H1 (cell line): ENCODE results near the gene FARS2. TPM values are rescaled to one million over a fixed set of nuclear protein-coding genes. Genes with fewer than 3 reads are reported as not detected.

ENCODE experiments used
- CTCF ChIA-PET: fragments of 300-600 bp; sonication (Branson Sonifier 250); formaldehyde crosslinking; loops from one replicate; lab custom pipeline; 2021; ENCODE audit not compliant: partially characterized antibody; lab: Charles Lee
- POLR2A ChIA-PET: fragments of 300-600 bp; sonication (Branson Sonifier 250); formaldehyde crosslinking; loops from one replicate; lab custom pipeline; 2021; ENCODE audit warnings: inconsistent platforms; ENCODE audit not compliant: partially characterized antibody; lab: Charles Lee
- DNase-seq, 2 experiments: peaks; one replicate each; pipeline versions ENCODE4 v3.0.0 to v3.0.0-alpha.2; 2010 to 2022; ENCODE audit warnings: low spot score in 2 of 2, low read depth in 1 of 2, mixed read lengths in 1 of 2
- FAIRE-seq: peaks from 2 replicates; lab custom pipeline; 2011; peaks lifted over from hg19 to GRCh38; lab: Jason Lieb, UNC
- H2AFZ ChIP-seq: 2 replicates; pipeline ENCODE4 v1.8.1; 2012; ENCODE audit warnings: low read length, inconsistent platforms
- H2AK5ac ChIP-seq: 2 replicates; pipeline ENCODE4 v1.6.1; 2013; ENCODE audit warnings: low read depth, low read length
- H2BK120ac ChIP-seq: replicated peaks from 2 replicates; pipeline ENCODE3; 2013; ENCODE audit warnings: low read depth, low read length, inconsistent platforms
- H2BK12ac ChIP-seq: 2 replicates; pipeline ENCODE4 v1.6.1; 2013; ENCODE audit warnings: low read depth, low read length
- H2BK15ac ChIP-seq: 2 replicates; pipeline ENCODE4 v1.6.1; 2013; ENCODE audit warnings: low read length
- H2BK20ac ChIP-seq: 2 replicates; pipeline ENCODE4 v1.6.1; 2013; ENCODE audit warnings: low read length
- H2BK5ac ChIP-seq: 2 replicates; pipeline ENCODE4 v1.6.1; 2013; ENCODE audit warnings: low read depth, low read length
- H3K14ac ChIP-seq: 2 replicates; pipeline ENCODE4 v1.6.1; 2013; ENCODE audit warnings: inconsistent platforms; ENCODE audit not compliant: insufficient read length
- H3K18ac ChIP-seq: 2 replicates; pipeline ENCODE4 v1.6.1; 2013; ENCODE audit warnings: low read length; ENCODE audit errors: extremely low read depth
- H3K23ac ChIP-seq: 2 replicates; pipeline ENCODE4 v1.6.1; 2013; ENCODE audit warnings: inconsistent platforms; ENCODE audit not compliant: insufficient read length
- H3K23me2 ChIP-seq: 2 replicates; pipeline ENCODE4 v1.6.1; 2013; ENCODE audit warnings: low read depth, low read length
- H3K27ac ChIP-seq: 2 replicates; pipeline ENCODE4 v1.6.1; 2011; ENCODE audit warnings: low read depth, low read length, inconsistent platforms
- H3K27me3 ChIP-seq, 4 experiments: replicated peaks in 1 of 4; 1 replicate in 1 of 4; 2 replicates in 3 of 4; pipeline versions ENCODE4 v1.6.1 to v1.8.1; 2011 to 2013; ENCODE audit warnings: low read length in 3 of 4, mild to moderate bottlenecking in 3 of 4, inconsistent platforms in 2 of 4, mixed read lengths in 2 of 4, moderate library complexity in 1 of 4; ENCODE audit not compliant: control insufficient read depth in 3 of 4, insufficient read depth in 3 of 4; ENCODE audit errors: extremely low read depth in 1 of 4
- H3K36me3 ChIP-seq, 4 experiments: 2 replicates each; pipeline versions ENCODE4 v1.6.1 to v1.8.1; 2011 to 2013; ENCODE audit warnings: mild to moderate bottlenecking in 4 of 4, low read length in 3 of 4, moderate library complexity in 2 of 4, control low read depth in 1 of 4, inconsistent platforms in 1 of 4; ENCODE audit not compliant: insufficient read depth in 4 of 4, control insufficient read depth in 2 of 4
- H3K4ac ChIP-seq: replicated peaks from 2 replicates; pipeline ENCODE3; 2013; ENCODE audit warnings: low read length, low read depth, mixed read lengths, inconsistent platforms; ENCODE audit not compliant: insufficient read length
- H3K4me1 ChIP-seq, 4 experiments: replicated peaks in 1 of 4; 1 replicate in 1 of 4; 2 replicates in 3 of 4; pipeline versions ENCODE4 v1.6.1 to v1.8.1; 2011 to 2013; ENCODE audit warnings: low read length in 3 of 4, inconsistent platforms in 2 of 4, mixed read lengths in 1 of 4; ENCODE audit not compliant: insufficient read depth in 4 of 4, control insufficient read depth in 3 of 4
- H3K4me2 ChIP-seq, 2 experiments: 2 replicates each; pipeline versions ENCODE4 v1.6.1 to v1.8.1; 2011 to 2013; ENCODE audit warnings: low read depth in 2 of 2, low read length in 2 of 2, control low read depth in 1 of 2, inconsistent platforms in 1 of 2, mild to moderate bottlenecking in 1 of 2; ENCODE audit not compliant: insufficient read depth in 1 of 2
- H3K4me3 ChIP-seq, 4 experiments: fragments of 200-600, 300-600 bp in 1 of 4; sonication (generic), shearing (Covaris generic), sonication (Bioruptor Twin) in 1 of 4; 2 replicates each; pipeline versions ENCODE4 v1.5.1 to v1.8.1; 2011 to 2016; ENCODE audit warnings: low read length in 4 of 4, low read depth in 3 of 4, control low read depth in 2 of 4, inconsistent platforms in 2 of 4, mild to moderate bottlenecking in 2 of 4, mixed read lengths in 1 of 4, moderate library complexity in 1 of 4; ENCODE audit not compliant: insufficient read depth in 2 of 4; ENCODE audit errors: extremely low read depth in 1 of 4
- H3K56ac ChIP-seq: replicated peaks from 2 replicates; pipeline ENCODE3; 2013; ENCODE audit warnings: low read depth, mild to moderate bottlenecking, mixed read lengths, low read length, inconsistent platforms; ENCODE audit not compliant: insufficient read length
- H3K79me1 ChIP-seq: 2 replicates; pipeline ENCODE4 v1.6.1; 2013; ENCODE audit warnings: low read depth, low read length, control low read depth
- H3K79me2 ChIP-seq, 2 experiments: 2 replicates each; pipeline versions ENCODE4 v1.6.1 to v1.8.1; 2012 to 2013; ENCODE audit warnings: low read length in 2 of 2, mild to moderate bottlenecking in 2 of 2, inconsistent platforms in 1 of 2; ENCODE audit not compliant: insufficient read depth in 2 of 2, control insufficient read depth in 1 of 2
- H3K9ac ChIP-seq, 4 experiments: replicated peaks in 1 of 4; 1 replicate in 1 of 4; 2 replicates in 3 of 4; pipeline versions ENCODE4 v1.6.1 to v1.8.1; 2011 to 2013; ENCODE audit warnings: low read depth in 3 of 4, low read length in 3 of 4, control low read depth in 2 of 4, mild to moderate bottlenecking in 2 of 4, moderate library complexity in 2 of 4, inconsistent platforms in 1 of 4; ENCODE audit errors: extremely low read depth in 1 of 4
- H3K9me3 ChIP-seq, 2 experiments: 2 replicates each; pipeline versions ENCODE4 v1.6.1 to v1.8.1; 2012 to 2013; ENCODE audit warnings: mild to moderate bottlenecking in 2 of 2, moderate library complexity in 2 of 2, control low read depth in 1 of 2, inconsistent platforms in 1 of 2, low read depth in 1 of 2, low read length in 1 of 2, mixed read lengths in 1 of 2; ENCODE audit not compliant: insufficient read depth in 2 of 2
- H4K20me1 ChIP-seq, 2 experiments: replicated peaks in 1 of 2; 2 replicates each; pipeline versions ENCODE3 to v1.8.1; 2011 to 2013; ENCODE audit warnings: inconsistent platforms in 2 of 2, low read length in 2 of 2, mild to moderate bottlenecking in 1 of 2; ENCODE audit not compliant: insufficient read depth in 2 of 2, control insufficient read depth in 1 of 2
- H4K5ac ChIP-seq: 2 replicates; pipeline ENCODE4 v1.6.1; 2013; ENCODE audit warnings: low read length, low read depth, mixed read lengths, inconsistent platforms; ENCODE audit not compliant: insufficient read length
- H4K8ac ChIP-seq: 2 replicates; pipeline ENCODE4 v1.8.0; 2013; ENCODE audit warnings: mild to moderate bottlenecking, moderate library complexity, low read length, inconsistent platforms; ENCODE audit not compliant: insufficient read depth; ENCODE audit errors: extremely low read depth
- H4K91ac ChIP-seq: replicated peaks from 2 replicates; pipeline ENCODE3; 2013; ENCODE audit warnings: low read length, mixed read lengths, inconsistent platforms; ENCODE audit not compliant: insufficient read length
- CHD1 ChIP-seq: IDR thresholded peaks from 2 replicates; pipeline ENCODE4 v1.6.1; 2012; ENCODE audit warnings: low read depth, low read length, improper control_type of control experiment
- FOSL1 ChIP-seq: IDR thresholded peaks from 2 replicates; pipeline ENCODE4 v1.6.1; 2011; ENCODE audit warnings: mild to moderate bottlenecking, low read depth, low read length, moderate library complexity; ENCODE audit not compliant: insufficient read depth
- HDAC2 ChIP-seq, 2 experiments: fragments of 300-600 bp in 1 of 2; sonication (generic) in 1 of 2; IDR thresholded peaks; 2 replicates each; pipeline ENCODE4 v1.6.1; 2011 to 2012; ENCODE audit warnings: low read depth in 2 of 2, low read length in 2 of 2, mild to moderate bottlenecking in 2 of 2, moderate library complexity in 2 of 2, borderline replicate concordance in 1 of 2, inconsistent platforms in 1 of 2
- HDAC6 ChIP-seq: IDR thresholded peaks from one replicate; pipeline ENCODE4 v1.7.1; 2012; ENCODE audit warnings: low read depth, mild to moderate bottlenecking, inconsistent platforms, low read length, moderate library complexity
- JUND ChIP-seq: IDR thresholded peaks from 2 replicates; pipeline ENCODE4 v1.6.1; 2011; ENCODE audit warnings: mild to moderate bottlenecking, improper control_type of control experiment, low read length
- KDM4A ChIP-seq: IDR thresholded peaks from one replicate; pipeline ENCODE4 v1.7.1; 2012; ENCODE audit warnings: low read depth, mild to moderate bottlenecking, moderate library complexity, low read length, inconsistent platforms; ENCODE audit not compliant: severe bottlenecking
- RAD21 ChIP-seq, 2 experiments: IDR thresholded peaks in 1 of 2; conservative IDR thresholded peaks in 1 of 2; 2 replicates each; pipeline ENCODE4 v1.6.1; 2011; ENCODE audit warnings: low read depth in 2 of 2, low read length in 2 of 2, improper control_type of control experiment in 1 of 2, inconsistent platforms in 1 of 2, mild to moderate bottlenecking in 1 of 2, moderate library complexity in 1 of 2
- RNF2 ChIP-seq: fragments of 200-900, 300-1000 bp; sonication (generic); IDR thresholded peaks from 2 replicates; pipeline ENCODE4 v1.7.1; 2016; ENCODE audit warnings: borderline replicate concordance, low read depth, mild to moderate bottlenecking, antibody characterized with exemption, low read length; ENCODE audit not compliant: poor library complexity, severe bottlenecking; ENCODE audit errors: missing control alignments
- USF2 ChIP-seq: IDR thresholded peaks from 2 replicates; pipeline ENCODE4 v1.6.1; 2011; ENCODE audit warnings: low read length, improper control_type of control experiment
- WGBS, 2 experiments: shearing (Covaris generic) in 1 of 2; methylation state at CpG; one replicate each; pipeline versions ENCODE4 v1.1.6 to v1.1.7; 2013 to 2015; ENCODE audit warnings: low lambda C conversion rate in 2 of 2, mixed read lengths in 2 of 2, inconsistent platforms in 1 of 2, low coverage in 1 of 2, missing lambda C conversion rate in 1 of 2; ENCODE audit not compliant: insufficient replicate concordance in 2 of 2, insufficient coverage in 1 of 2, insufficient read length in 1 of 2; ENCODE audit errors: extremely low coverage in 1 of 2, missing lambda C conversion rate in 1 of 2; 5-methylcytosine and 5-hydroxymethylcytosine counted together
- polyA plus RNA-seq, 7 experiments: library from polyadenylated mRNA; depleted of rRNA in 3 of 7; stranded (reverse) in 5 of 7; unstranded in 2 of 7; fragments of >200 nt in 5 of 7; fragments of 200-250 nt in 2 of 7; gene quantifications; 1 replicate in 5 of 7; 2 replicates in 1 of 7; 4 replicates in 1 of 7; pipeline versions ENCODE4 v1.2.1 to v1.2.3, GENCODE V29; 2011 to 2013; ENCODE audit warnings: missing spikeins in 2 of 7, mixed read lengths in 2 of 7
- total RNA-seq: library from RNA; stranded (reverse); fragmentation: NEBNext Ultra II Directional; extraction: Animal tissue kit (Norgen Biotek cat#: 25700); gene quantifications from 2 replicates; pipeline ENCODE4 v1.2.1, GENCODE V29; 2021

Gene FARS2
- total and polyA plus RNA-seq, 2 of the 8 experiments (the other 6 are each of a cell fraction or from before 2014, with no cell fraction given) = 11.7 to 14.4 TPM

GRCh38 chr6:5390177-5390576, 128.9 kb downstream of the FARS2 start:
- Histone ChIP-seq H3K4me2 (no peak overlapping the region), H4K20me1 (no peaks in the 10 kb centered on the region), H3K56ac (no peak overlapping the region), H3K4me3 (no peak overlapping the region), H2AFZ (no peak overlapping the region), H2BK20ac (no peak overlapping the region), H2BK15ac (no peak overlapping the region), H2BK12ac (no peak overlapping the region), H2BK120ac (no peak overlapping the region), H2BK5ac (no peak overlapping the region), H3K79me2 (no peaks in the 10 kb centered on the region; a peak in 1 of 4 replicates), H3K79me1 (no peaks in the 10 kb centered on the region), H3K27ac (no peak overlapping the region), H2AK5ac (no peak overlapping the region), H3K18ac (no peak overlapping the region), H3K27me3 (no peaks in the 10 kb centered on the region), H3K14ac (no peak overlapping the region), H3K23ac (no peak overlapping the region), H3K9me3 (no peaks in the 10 kb centered on the region), H3K4me1 (no peaks in the 10 kb centered on the region), H4K5ac (no peak overlapping the region), H3K4ac (no peak overlapping the region), H3K9ac (no peak overlapping the region), H4K91ac (no peak overlapping the region), H4K8ac (no peak overlapping the region), H3K23me2 (no peaks in the 10 kb centered on the region), H3K36me3 (no peaks in the 10 kb centered on the region)
- no peak for DNase-seq
- 72% methylated on average over 3 of the region's 3 CpGs; no CpG with 5 or more reads in 1 of the 2 experiments for WGBS, 2 experiments
- CTCF ChIA-PET = interaction anchor here (5.2 kb wide), 1 partner anchor 12 kb away, joined by 20 read pairs; no protein-coding TSS in a partner anchor
- POLR2A ChIA-PET = no interaction called here
- FAIRE-seq = no peak
- TF ChIP-seq JUND = no peak
- no peak for TF ChIP-seq RNF2
- TF ChIP-seq KDM4A = no peak
- no peak for TF ChIP-seq FOSL1
- no peak for TF ChIP-seq USF2
- TF ChIP-seq CHD1 = no peak
- TF ChIP-seq RAD21 (IDR thresholded peaks at IDR 0.05 in 1 of 2, conservative IDR thresholded peaks at IDR 0.05 in 1 of 2; ENCODE audit: low read depth in 2 of 2, low read length in 2 of 2) = no peak
- no peak for TF ChIP-seq HDAC2 (IDR thresholded peaks at IDR 0.05; ENCODE audit: borderline replicate concordance in 1 of 2, low read depth in 2 of 2, low read length in 2 of 2)
- TF ChIP-seq HDAC6 = no peak
